Heart left ventricle (tissue), 16 donors: Measurements from ENCODE around the gene GLYATL2. TPM values are rescaled to one million over a fixed set of nuclear protein-coding genes. Genes with fewer than 3 reads are reported as not detected.

Experiments used
- ATAC-seq, 4 donors: fragments of 200-7000 bp; cut with Tn5 transposase; one replicate each; pipeline ENCODE4 v1.9.1; 2020 to 2022; ENCODE audit warnings: moderate library complexity in 4 of 4, mild to moderate bottlenecking in 3 of 4, moderate number of reproducible peaks in 1 of 4
- DNase-seq, 5 donors: peaks; one replicate each; pipeline ENCODE4 v3.0.0-alpha.2; 2020
- H3K27ac ChIP-seq, 12 donors: fragments of 200-600 bp; sonication (generic) in 4 of 12; one replicate each; pipeline versions ENCODE4 v1.5.0 to v1.8.0; 2016 to 2022; ENCODE audit warnings: mild to moderate bottlenecking in 2 of 12
- H3K27me3 ChIP-seq, 9 donors: fragments of 200-600 bp; sonication (generic) in 2 of 9; one replicate each; pipeline versions ENCODE4 v1.5.1 to v1.8.0; 2016 to 2022; ENCODE audit warnings: mild to moderate bottlenecking in 3 of 9
- H3K36me3 ChIP-seq, 9 donors: fragments of 200-600 bp; sonication (generic) in 2 of 9; one replicate each; pipeline versions ENCODE4 v1.5.0 to v1.8.0; 2018 to 2022; ENCODE audit warnings: mild to moderate bottlenecking in 2 of 9
- H3K4me1 ChIP-seq, 12 donors: fragments of 200-600 bp; sonication (generic) in 4 of 12; one replicate each; pipeline versions ENCODE4 v1.5.0 to v1.8.0; 2016 to 2022; ENCODE audit warnings: mild to moderate bottlenecking in 3 of 12
- H3K4me3 ChIP-seq, 12 donors: fragments of 200-600 bp; sonication (generic) in 4 of 12; one replicate each; pipeline versions ENCODE4 v1.5.0 to v1.8.0; 2017 to 2022; ENCODE audit warnings: mild to moderate bottlenecking in 9 of 12, moderate library complexity in 4 of 12
- H3K9me3 ChIP-seq, 12 donors: fragments of 200-600 bp; sonication (generic) in 4 of 12; one replicate each; pipeline versions ENCODE4 v1.5.0 to v1.8.0; 2016 to 2022; ENCODE audit warnings: mild to moderate bottlenecking in 1 of 12
- POLR2A ChIP-seq, 2 donors: fragments of 450-650 bp; IDR thresholded peaks; one replicate each; pipeline ENCODE4 v1.6.1; 2017; ENCODE audit warnings: antibody characterized with exemption in 2 of 2, mild to moderate bottlenecking in 2 of 2, moderate library complexity in 2 of 2
- WGBS, 4 donors: extraction: QIAGEN DNeasy Blood & Tissue Kit in 2 of 4; methylation state at CpG; one replicate each; pipeline versions ENCODE4 v1.1.5 to v1.1.7; 2013 to 2018; 5-methylcytosine and 5-hydroxymethylcytosine counted together
- intact Hi-C, 10 donors: fragments of 100-400 bp; cut with DNase I; formaldehyde crosslinking; loops; one replicate each; pipeline versions ENCODE4 v1.11.1 to v1.14.2; 2022
- polyA plus RNA-seq, 2 donors: library from polyadenylated mRNA; stranded (reverse); fragments of 200-250 nt; gene quantifications; one replicate each; pipeline ENCODE4 v1.2.3, GENCODE V29; 2013
- total RNA-seq, 9 donors: library from RNA; depleted of rRNA in 2 of 9; stranded (reverse); fragments of >200 nt in 2 of 9; fragmentation: NEBNext Ultra II Directional in 3 of 9; extraction: Animal tissue kit (Norgen Biotek cat#: 25700) in 3 of 9; gene quantifications; one replicate each; pipeline versions ENCODE4 v1.1.0 to v1.2.4, GENCODE V29; 2016 to 2023
- TF ChIP-seq, protein P1 (sequence below), 12 donors: fragments of 200-600 bp; sonication (generic) in 4 of 12; IDR thresholded peaks; one replicate each; pipeline versions ENCODE4 v1.5.0 to v1.8.0; 2018 to 2022; ENCODE audit warnings: antibody characterized with exemption in 12 of 12, mild to moderate bottlenecking in 5 of 12
- donor health status: ischemic (EF 13 %, LVEDD 7.1; RV severe dilation, severe dysfunction).
- donor health status: healthy with polysubstance abuse.
- donor health status: DM: no; HTN: yes; CAD: no.
- donor health status: DM: no; HTN: no; CAD: no.
- donor health status: ischemic (EF 25% LVEDD 6.9; RV normal size, moderate dysfunction).
- donor health status: ischemic (EF 25% LVEDD 5.7; RV mildly dilated, moderate dysfunction).
- donor health status: healthy.
- donor health status: DM: yes; HTN: yes; CAD: no.
- donor health status: ischemic (EF 35%, LVEDD 5.7; RV mildly dilated, moderate dysfunction).
- donor health status: nonischemic (EF 11% LVEDD 7.7; RV severe dilation, severe dysfunction).
- donor health status: DM: yes; HTN: yes; CAD: no.
- donor health status: PGD.
- donor health status: ischemic (EF 29% LVEDD 5.4; RV normal size, mild dysfunction).
- donor health status: nonischemic (EF 23%, LVEDD 6.1; RV moderate dilation, normal function).

GLYATL2 gene
- total and polyA plus RNA-seq, 11 donors = 0.15 to 0.35 (median 0.20) TPM; not detected in 7

DNA sequence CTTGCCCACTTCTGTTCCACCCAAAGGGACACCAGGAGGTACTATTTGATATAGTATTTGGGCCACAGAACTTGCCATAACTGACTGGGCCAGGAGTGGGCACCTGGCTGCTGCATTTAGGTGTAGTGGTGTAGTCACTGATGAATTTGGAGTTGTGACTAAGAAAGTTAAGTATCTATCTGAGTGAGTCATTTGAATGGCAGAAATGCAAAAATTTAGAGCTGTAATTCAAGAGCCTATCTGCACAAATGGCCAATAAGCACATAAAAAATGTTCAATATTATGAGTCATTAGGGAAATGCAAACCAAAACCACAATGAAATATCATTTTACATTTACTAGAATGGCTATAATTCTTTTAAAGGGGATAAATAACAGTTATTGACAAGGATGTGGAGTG, 14.7 kb downstream of the GLYATL2 start:
- Histone ChIP-seq H3K27ac (no peak overlapping the region), H3K36me3 (no peaks in the 10 kb centered on the region), H3K4me1 (no peaks in the 10 kb centered on the region), H3K4me3 (no peak overlapping the region), H3K27me3 (peaks cover 0 to 6% (median 0%) of the 10 kb centered on the region in 9 donors), H3K9me3 (peaks cover 0 to 20% (median 0%) of the 10 kb centered on the region in 12 donors)
- DNase-seq (no peak), ATAC-seq (no peak)
- TF ChIP-seq, protein P1, sequence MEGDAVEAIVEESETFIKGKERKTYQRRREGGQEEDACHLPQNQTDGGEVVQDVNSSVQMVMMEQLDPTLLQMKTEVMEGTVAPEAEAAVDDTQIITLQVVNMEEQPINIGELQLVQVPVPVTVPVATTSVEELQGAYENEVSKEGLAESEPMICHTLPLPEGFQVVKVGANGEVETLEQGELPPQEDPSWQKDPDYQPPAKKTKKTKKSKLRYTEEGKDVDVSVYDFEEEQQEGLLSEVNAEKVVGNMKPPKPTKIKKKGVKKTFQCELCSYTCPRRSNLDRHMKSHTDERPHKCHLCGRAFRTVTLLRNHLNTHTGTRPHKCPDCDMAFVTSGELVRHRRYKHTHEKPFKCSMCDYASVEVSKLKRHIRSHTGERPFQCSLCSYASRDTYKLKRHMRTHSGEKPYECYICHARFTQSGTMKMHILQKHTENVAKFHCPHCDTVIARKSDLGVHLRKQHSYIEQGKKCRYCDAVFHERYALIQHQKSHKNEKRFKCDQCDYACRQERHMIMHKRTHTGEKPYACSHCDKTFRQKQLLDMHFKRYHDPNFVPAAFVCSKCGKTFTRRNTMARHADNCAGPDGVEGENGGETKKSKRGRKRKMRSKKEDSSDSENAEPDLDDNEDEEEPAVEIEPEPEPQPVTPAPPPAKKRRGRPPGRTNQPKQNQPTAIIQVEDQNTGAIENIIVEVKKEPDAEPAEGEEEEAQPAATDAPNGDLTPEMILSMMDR (IDR thresholded peaks at IDR 0.05) = no peak
- no peak for TF ChIP-seq POLR2A (IDR thresholded peaks at IDR 0.05)
- intact Hi-C loops = no loop called here

DNA sequence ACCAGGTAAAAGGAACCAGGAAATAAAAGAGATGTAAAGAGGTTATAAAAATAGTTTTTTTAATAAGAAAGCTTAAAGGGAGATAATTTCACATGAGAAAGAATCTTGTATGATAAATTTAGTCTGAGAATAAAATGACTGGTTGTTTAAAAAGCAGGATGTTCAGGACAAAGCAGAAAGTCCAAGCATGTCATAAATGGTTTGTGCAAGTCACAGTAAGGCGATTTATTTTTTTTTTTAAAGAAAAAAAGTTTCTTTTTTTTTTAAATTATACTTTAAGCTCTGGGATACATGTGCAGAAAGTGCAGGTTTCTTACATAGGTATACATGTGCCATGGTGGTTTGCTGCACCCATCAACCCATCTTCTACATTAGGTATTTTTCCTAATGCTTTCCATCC, 30.8 kb downstream of the GLYATL2 start:
- intact Hi-C loops = no loop called here
- ATAC-seq (no peak), DNase-seq (no peak)
- no peak for TF ChIP-seq POLR2A (IDR thresholded peaks at IDR 0.05)
- TF ChIP-seq, protein P1 (IDR thresholded peaks at IDR 0.05) = no peak
- Histone ChIP-seq H3K4me3 (no peak overlapping the region), H3K9me3 (peaks cover 0 to 45% (median 21%) of the 10 kb centered on the region in 12 donors), H3K27ac (no peak overlapping the region), H3K36me3 (no peaks in the 10 kb centered on the region), H3K4me1 (no peaks in the 10 kb centered on the region), H3K27me3 (no peaks in the 10 kb centered on the region)
- 48 to 64% (median 50%) methylated on average over 1 of the region's 1 CpG for WGBS, 4 donors

DNA sequence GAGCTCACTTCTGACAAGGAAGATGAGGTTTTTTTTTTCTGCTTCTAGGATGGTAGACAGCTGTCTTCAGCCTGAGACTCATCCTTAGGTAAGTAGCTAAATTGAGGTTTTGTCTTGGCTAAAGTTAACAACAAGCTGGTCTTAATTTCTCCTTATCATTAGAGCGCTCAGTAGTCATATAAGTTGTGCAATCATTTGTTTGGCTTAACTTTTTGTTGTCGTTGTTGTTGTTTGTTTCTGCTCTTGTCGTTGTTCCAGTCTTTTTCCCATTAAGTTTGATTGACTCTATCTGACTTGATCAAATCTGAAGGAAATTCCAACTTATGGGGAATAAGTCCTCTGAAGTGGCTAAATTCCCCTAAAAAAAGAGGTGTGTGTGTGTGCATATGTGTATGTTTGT, 33.0 kb downstream of the GLYATL2 start:
- no peak for ATAC-seq
- Histone ChIP-seq H3K4me3 (no peak overlapping the region), H3K4me1 (no peaks in the 10 kb centered on the region), H3K27ac (no peak overlapping the region), H3K9me3 (peaks cover 0 to 40% (median 19%) of the 10 kb centered on the region in 12 donors), H3K27me3 (no peaks in the 10 kb centered on the region), H3K36me3 (no peaks in the 10 kb centered on the region)
- WGBS, 4 donors = 65 to 80% (median 74%) methylated on average over 3 of the region's 3 CpGs
- no peak for DNase-seq
- TF ChIP-seq, protein P1 (IDR thresholded peaks at IDR 0.05) = no peak
- no peak for TF ChIP-seq POLR2A (IDR thresholded peaks at IDR 0.05)
- intact Hi-C loops = no loop called here

DNA sequence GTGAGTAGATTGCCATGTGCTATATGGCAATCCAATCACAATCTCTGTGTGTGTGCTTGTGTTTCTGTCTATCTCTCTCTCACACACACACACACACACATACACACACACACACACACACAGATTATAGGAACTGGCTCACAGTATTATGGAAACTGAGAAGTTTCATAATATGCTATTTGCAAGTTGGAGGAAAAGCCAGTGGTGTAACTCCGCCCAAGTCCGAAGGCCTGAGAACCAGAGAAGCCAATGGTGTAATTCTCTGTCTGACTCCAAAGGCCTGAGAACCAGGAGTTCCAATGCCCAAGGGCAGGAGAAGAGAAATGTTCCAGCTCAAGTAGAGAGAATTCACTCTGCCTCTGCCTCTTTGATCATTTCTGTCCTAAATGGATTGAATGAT, 37.2 kb downstream of the GLYATL2 start:
- Histone ChIP-seq H3K27ac (no peak overlapping the region), H3K4me1 (no peaks in the 10 kb centered on the region), H3K36me3 (no peaks in the 10 kb centered on the region), H3K27me3 (no peaks in the 10 kb centered on the region), H3K4me3 (no peak overlapping the region), H3K9me3 (peaks cover 0 to 6% (median 0%) of the 10 kb centered on the region in 12 donors)
- WGBS, 4 donors = 89 to 100% (median 96%) methylated on average over 2 of the region's 2 CpGs
- TF ChIP-seq POLR2A (IDR thresholded peaks at IDR 0.05) = no peak
- TF ChIP-seq, protein P1 (IDR thresholded peaks at IDR 0.05) = no peak
- DNase-seq (no peak), ATAC-seq (no peak)
- intact Hi-C loops = loop anchor here in 1 of 10 donors (10.0 kb wide), 1 partner anchor 63 kb away; no protein-coding TSS in a partner anchor
